ENCODE measurements around the gene NLRP10. TPM values are rescaled to one million over a fixed set of nuclear protein-coding genes. Genes with fewer than 3 reads are reported as not detected.

Gene NLRP10
- total and polyA plus RNA-seq, 2 donors (not counting 3 experiments of a cell fraction or from before 2014, with no cell fraction given), result not detected

DNA sequence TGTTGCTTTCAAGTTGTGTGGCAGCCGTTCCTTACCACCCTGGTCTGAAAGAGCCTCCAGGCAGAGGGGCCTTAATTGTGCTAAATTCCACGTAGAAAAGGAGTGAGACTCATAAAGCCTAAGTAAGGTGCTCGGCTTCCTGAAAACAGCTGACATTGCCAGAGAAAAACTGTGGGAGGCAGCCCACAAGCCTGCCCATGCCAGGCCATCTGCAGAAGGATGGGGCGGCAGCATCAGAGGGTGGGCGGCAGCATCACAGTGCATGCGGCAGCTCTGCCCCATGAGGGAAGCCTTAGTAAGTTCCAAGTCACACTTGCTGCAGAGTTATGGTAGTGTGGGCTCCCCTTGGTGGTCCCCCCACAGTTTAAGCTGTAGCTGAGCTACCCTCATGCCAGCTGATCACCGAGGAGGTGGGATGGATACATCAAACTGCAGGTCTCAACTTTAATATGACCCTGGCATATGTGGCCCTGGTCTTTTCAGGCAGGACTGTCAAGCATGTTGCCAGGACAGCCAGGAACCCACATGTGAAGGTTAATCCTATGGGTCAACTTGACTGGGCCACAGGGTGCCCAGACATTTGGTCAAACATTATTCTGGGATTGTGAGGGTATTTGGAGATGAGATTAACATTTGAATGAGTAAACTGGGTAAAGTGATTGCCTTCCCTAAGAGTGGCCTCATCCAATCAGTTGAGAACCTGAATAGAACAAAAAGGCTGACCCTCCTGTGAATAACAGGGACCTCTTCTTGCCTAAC is 18.8 kb upstream of the NLRP10 start:
- Histone ChIP-seq H3K9me3 (replicated peaks; ENCODE audit: control insufficient read depth, insufficient read depth, low read length) (no peaks in the 10 kb centered on the region), H3K4me3 (replicated peaks in 1 of 3; ENCODE audit: insufficient read depth in 1 of 3, low read depth in 1 of 3, low read length in 3 of 3) (no peak overlapping the region), H3K9me1 (replicated peaks; ENCODE audit: control insufficient read depth, extremely low read depth, insufficient read depth, low read length) (no peaks in the 10 kb centered on the region), H3K79me2 (ENCODE audit: control insufficient read depth, insufficient read depth, low read length) (peaks cover 18% of the 10 kb centered on the region), H3K4me2 (ENCODE audit: insufficient read depth, low read length) (no peak overlapping the region), H3K27me3 (ENCODE audit: control insufficient read depth in 2 of 2, insufficient read depth in 2 of 2, low read length in 2 of 2) (no peaks in the 10 kb centered on the region), H3K4me1 (ENCODE audit: control insufficient read depth, extremely low read depth, insufficient read depth, low read length) (peaks cover 32% of the 10 kb centered on the region), H3K36me3 (ENCODE audit: control insufficient read depth in 2 of 2, extremely low read depth in 1 of 2, insufficient read depth in 2 of 2, low read length in 2 of 2) (peaks cover 2 to 8% of the 10 kb centered on the region in 2 experiments), H2AFZ (ENCODE audit: low read depth, low read length) (no peak overlapping the region), H3K27ac (ENCODE audit: insufficient read depth, low read depth, low read length) (no peak overlapping the region), H4K20me1 (replicated peaks; ENCODE audit: control insufficient read depth, extremely low read depth, insufficient read depth, low read length) (no peaks in the 10 kb centered on the region), H3K9ac (replicated peaks; ENCODE audit: extremely low read depth, insufficient read depth, low read length) (no peak overlapping the region)
- CTCF ChIA-PET, result interaction anchor here (3.5 to 6.2 kb wide), 2 partner anchors 80 to 91 kb away, joined by 109 to 132 read pairs; no protein-coding TSS in a partner anchor
- BruUV-seq (replicated peaks), result no TSS peak
- FAIRE-seq (no peak), DNase-seq (ENCODE audit: low read depth, low spot score) (no peak)
- TF ChIP-seq, protein P1, sequence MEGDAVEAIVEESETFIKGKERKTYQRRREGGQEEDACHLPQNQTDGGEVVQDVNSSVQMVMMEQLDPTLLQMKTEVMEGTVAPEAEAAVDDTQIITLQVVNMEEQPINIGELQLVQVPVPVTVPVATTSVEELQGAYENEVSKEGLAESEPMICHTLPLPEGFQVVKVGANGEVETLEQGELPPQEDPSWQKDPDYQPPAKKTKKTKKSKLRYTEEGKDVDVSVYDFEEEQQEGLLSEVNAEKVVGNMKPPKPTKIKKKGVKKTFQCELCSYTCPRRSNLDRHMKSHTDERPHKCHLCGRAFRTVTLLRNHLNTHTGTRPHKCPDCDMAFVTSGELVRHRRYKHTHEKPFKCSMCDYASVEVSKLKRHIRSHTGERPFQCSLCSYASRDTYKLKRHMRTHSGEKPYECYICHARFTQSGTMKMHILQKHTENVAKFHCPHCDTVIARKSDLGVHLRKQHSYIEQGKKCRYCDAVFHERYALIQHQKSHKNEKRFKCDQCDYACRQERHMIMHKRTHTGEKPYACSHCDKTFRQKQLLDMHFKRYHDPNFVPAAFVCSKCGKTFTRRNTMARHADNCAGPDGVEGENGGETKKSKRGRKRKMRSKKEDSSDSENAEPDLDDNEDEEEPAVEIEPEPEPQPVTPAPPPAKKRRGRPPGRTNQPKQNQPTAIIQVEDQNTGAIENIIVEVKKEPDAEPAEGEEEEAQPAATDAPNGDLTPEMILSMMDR (IDR thresholded peaks at IDR 0.05; ENCODE audit: extremely low read depth in 1 of 2, insufficient read depth in 1 of 2, low read depth in 1 of 2, low read length in 2 of 2), result no peak
- TF ChIP-seq, protein P2, sequence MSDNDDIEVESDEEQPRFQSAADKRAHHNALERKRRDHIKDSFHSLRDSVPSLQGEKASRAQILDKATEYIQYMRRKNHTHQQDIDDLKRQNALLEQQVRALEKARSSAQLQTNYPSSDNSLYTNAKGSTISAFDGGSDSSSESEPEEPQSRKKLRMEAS (IDR thresholded peaks at IDR 0.05; ENCODE audit: insufficient read depth, insufficient read length), result no peak
- TF ChIP-seq POLR2A (IDR thresholded peaks at IDR 0.05; ENCODE audit: low read depth, low read length), result no peak
- TF ChIP-seq FOS (IDR thresholded peaks at IDR 0.05; ENCODE audit: borderline replicate concordance, insufficient read depth, low read length), result no peak
- no peak for TF ChIP-seq EZH2 (IDR thresholded peaks at IDR 0.05; ENCODE audit: borderline replicate concordance, low read depth, low read length, severe bottlenecking)
- TF ChIP-seq GATA2 (IDR thresholded peaks at IDR 0.05; ENCODE audit: insufficient read depth, insufficient read length, low read depth, low read length), result no peak
- no peak for TF ChIP-seq JUN (IDR thresholded peaks at IDR 0.05; ENCODE audit: borderline replicate concordance, insufficient read depth, insufficient read length, low read depth)
- TF ChIP-seq POLR2AphosphoS5 (IDR thresholded peaks at IDR 0.05; ENCODE audit: insufficient read depth, low read depth, low read length), result no peak
- TF ChIP-seq MYC (IDR thresholded peaks at IDR 0.05; ENCODE audit: low read depth, low read length), result no peak
- POLR2A ChIA-PET, result no interaction called here
- dilution Hi-C loops (cut with MboI; ENCODE audit: extremely low pct_ligation_motif_present, low sequenced_read_pairs) (no loop called here), intact Hi-C loops (cut with micrococcal nuclease) (no loop called here)

Data from endothelial cell of umbilical vein (primary cell).